HEK293 (cell line): ENCODE measurements around the gene PAK1.

Experiments used
- CTCF ChIA-PET: fragments of 350-600 bp; formaldehyde crosslinking; extraction: SDS; loops from one replicate; lab custom pipeline; 2021; ENCODE audit warnings: antibody characterized with exemption; lab: Yijun Ruan, JAX
- POLR2A ChIA-PET: fragments of 300-600 bp; formaldehyde crosslinking; extraction: SDS; loops from one replicate; lab custom pipeline; 2020; ENCODE audit warnings: antibody characterized with exemption, inconsistent platforms; lab: Yijun Ruan, JAX
- H3K27ac ChIP-seq: fragments of 200-500 bp; sonication (Bioruptor generic); 2 replicates; pipeline ENCODE4 v1.5.1; 2014; ENCODE audit warnings: low read depth, low read length, control low read depth, inconsistent platforms; ENCODE audit errors: extremely low read depth
- H3K36me3 ChIP-seq, 2 experiments: fragments of 200-500 bp in 1 of 2; sonication (Bioruptor generic) in 1 of 2; 1 replicate in 1 of 2; 2 replicates in 1 of 2; pipeline ENCODE4 v1.5.1; 2014 to 2017; ENCODE audit warnings: inconsistent platforms in 2 of 2, low read length in 2 of 2; ENCODE audit not compliant: control insufficient read depth in 2 of 2, insufficient read depth in 1 of 2
- H3K4me1 ChIP-seq: fragments of 200-500 bp; sonication (Bioruptor generic); 2 replicates; pipeline ENCODE4 v1.5.1; 2014; ENCODE audit warnings: mild to moderate bottlenecking, low read length, inconsistent platforms; ENCODE audit not compliant: control insufficient read depth, insufficient read depth
- H3K4me3 ChIP-seq: 2 replicates; pipeline ENCODE4 v1.5.1; 2011; ENCODE audit warnings: low read depth, mild to moderate bottlenecking, control low read depth, low read length, moderate library complexity
- H3K9me3 ChIP-seq: fragments of 200-500 bp; sonication (Bioruptor generic); 2 replicates; pipeline ENCODE4 v1.5.1; 2014; ENCODE audit warnings: low read depth, low read length, inconsistent platforms; ENCODE audit not compliant: control insufficient read depth, insufficient read depth
- BCL11B ChIP-seq: fragments of 450-650 bp; formaldehyde crosslinking; IDR thresholded peaks from 2 replicates; pipeline ENCODE4 v1.5.1; 2016; ENCODE audit warnings: low read depth, missing biosample characterization, missing genetic modification characterization
- EGR2 ChIP-seq: fragments of 450-650 bp; formaldehyde crosslinking; IDR thresholded peaks from 2 replicates; pipeline ENCODE4 v1.5.1; 2016; ENCODE audit warnings: low read depth, missing biosample characterization, missing genetic modification characterization
- GLIS1 ChIP-seq: fragments of 450-650 bp; formaldehyde crosslinking; IDR thresholded peaks from 2 replicates; pipeline ENCODE4 v1.5.1; 2016; ENCODE audit warnings: missing biosample characterization, missing genetic modification characterization
- SCRT1 ChIP-seq: fragments of 450-650 bp; formaldehyde crosslinking; IDR thresholded peaks from 2 replicates; pipeline ENCODE4 v1.5.1; 2016; ENCODE audit warnings: missing biosample characterization, missing genetic modification characterization, borderline replicate concordance
- SP3 ChIP-seq: fragments of 450-650 bp; formaldehyde crosslinking; IDR thresholded peaks from 2 replicates; pipeline ENCODE4 v1.5.1; 2016; ENCODE audit warnings: missing biosample characterization, missing genetic modification characterization
- ZBTB11 ChIP-seq: fragments of 450-650 bp; formaldehyde crosslinking; conservative IDR thresholded peaks from 2 replicates; pipeline ENCODE4 v1.5.1; 2016; ENCODE audit warnings: low read depth, missing biosample characterization, missing genetic modification characterization
- ZFHX2 ChIP-seq: fragments of 450-650 bp; formaldehyde crosslinking; conservative IDR thresholded peaks from 2 replicates; pipeline ENCODE4 v1.5.1; 2016; ENCODE audit warnings: missing biosample characterization, missing genetic modification characterization
- ZFP69B ChIP-seq: fragments of 450-650 bp; formaldehyde crosslinking; IDR thresholded peaks from 2 replicates; pipeline ENCODE4 v1.5.1; 2016; ENCODE audit warnings: missing biosample characterization, missing genetic modification characterization
- ZNF121 ChIP-seq: fragments of 450-650 bp; formaldehyde crosslinking; IDR thresholded peaks from 2 replicates; pipeline ENCODE4 v1.5.1; 2016; ENCODE audit warnings: missing biosample characterization, missing genetic modification characterization
- ZNF138 ChIP-seq: fragments of 450-650 bp; formaldehyde crosslinking; IDR thresholded peaks from 2 replicates; pipeline ENCODE4 v1.5.1; 2016; ENCODE audit warnings: missing biosample characterization, missing genetic modification characterization, borderline replicate concordance
- ZNF292 ChIP-seq: fragments of 450-650 bp; formaldehyde crosslinking; IDR thresholded peaks from 2 replicates; pipeline ENCODE4 v1.5.1; 2016; ENCODE audit warnings: low read depth, missing biosample characterization, missing genetic modification characterization, borderline replicate concordance
- ZNF341 ChIP-seq: fragments of 450-650 bp; formaldehyde crosslinking; IDR thresholded peaks from 2 replicates; pipeline ENCODE4; 2016; ENCODE audit warnings: low read depth, missing biosample characterization, missing genetic modification characterization
- ZNF580 ChIP-seq: fragments of 450-650 bp; formaldehyde crosslinking; IDR thresholded peaks from 2 replicates; pipeline ENCODE4 v1.5.1; 2016; ENCODE audit warnings: missing biosample characterization, missing genetic modification characterization
- ZNF600 ChIP-seq: fragments of 450-650 bp; formaldehyde crosslinking; IDR thresholded peaks from 2 replicates; pipeline ENCODE4 v1.5.1; 2016; ENCODE audit warnings: missing biosample characterization, missing genetic modification characterization
- ZNF707 ChIP-seq: fragments of 450-650 bp; formaldehyde crosslinking; IDR thresholded peaks from 2 replicates; pipeline ENCODE4 v1.5.1; 2016; ENCODE audit warnings: missing biosample characterization, missing genetic modification characterization
- ZSCAN30 ChIP-seq: fragments of 450-650 bp; IDR thresholded peaks from 2 replicates; pipeline ENCODE4 v1.5.1; 2018; ENCODE audit warnings: missing biosample characterization, mild to moderate bottlenecking, missing genetic modification characterization, moderate library complexity
- TF ChIP-seq, protein P1 (sequence below): fragments of 450-650 bp; formaldehyde crosslinking; IDR thresholded peaks from 2 replicates; pipeline ENCODE4 v1.5.1; 2016; ENCODE audit warnings: missing biosample characterization, missing genetic modification characterization
- TF ChIP-seq, protein P2 (sequence below): fragments of 450-650 bp; formaldehyde crosslinking; IDR thresholded peaks from 2 replicates; pipeline ENCODE4 v1.5.1; 2016; ENCODE audit warnings: missing biosample characterization, missing genetic modification characterization

PAK1 gene

DNA sequence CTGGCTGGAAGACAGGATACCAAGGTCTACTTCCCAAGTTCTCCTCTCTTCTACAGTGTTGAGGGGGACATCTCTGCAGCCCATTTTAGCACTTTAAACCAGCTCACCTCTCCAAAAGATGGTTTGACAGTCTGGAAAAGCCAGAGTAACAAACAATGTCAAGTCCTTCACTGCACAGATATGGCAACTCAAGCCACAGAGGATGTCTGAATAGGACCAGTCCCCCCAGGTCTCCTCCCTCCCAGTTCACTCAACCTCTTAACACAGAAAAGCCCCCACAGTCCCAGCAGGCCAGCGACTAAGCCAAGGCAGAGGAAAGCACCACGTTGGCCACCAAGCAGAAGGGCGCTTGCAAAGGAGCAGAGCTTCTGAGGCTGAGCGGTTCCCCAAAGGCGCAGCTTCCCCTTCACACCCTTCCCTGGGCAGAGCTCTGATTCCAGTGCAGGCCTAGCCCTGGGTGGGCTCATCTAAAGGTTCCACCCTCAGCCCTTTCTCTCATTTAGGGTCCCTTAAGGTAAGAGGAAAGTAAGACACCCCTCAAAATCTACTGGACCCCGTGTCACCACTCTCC lies 62.7 kb downstream of the PAK1 start:
- Histone ChIP-seq H3K9me3 (no peaks in the 10 kb centered on the region), H3K4me3 (peak overlapping the region; percentile 52), H3K27ac (no peak overlapping the region), H3K36me3 (no peaks in the 10 kb centered on the region), H3K4me1 (peaks cover 8% of the 10 kb centered on the region; the same call in 1 of the 2 replicates)
- TF ChIP-seq ZSCAN30 (tag by site-specific recombination) (no peak), ZNF707 (tag by site-specific recombination) (no peak), ZNF600 (tag by site-specific recombination) (no peak), ZNF138 (tag by site-specific recombination) (no peak), BCL11B (tag by site-specific recombination) (no peak)
- TF ChIP-seq, protein P1, sequence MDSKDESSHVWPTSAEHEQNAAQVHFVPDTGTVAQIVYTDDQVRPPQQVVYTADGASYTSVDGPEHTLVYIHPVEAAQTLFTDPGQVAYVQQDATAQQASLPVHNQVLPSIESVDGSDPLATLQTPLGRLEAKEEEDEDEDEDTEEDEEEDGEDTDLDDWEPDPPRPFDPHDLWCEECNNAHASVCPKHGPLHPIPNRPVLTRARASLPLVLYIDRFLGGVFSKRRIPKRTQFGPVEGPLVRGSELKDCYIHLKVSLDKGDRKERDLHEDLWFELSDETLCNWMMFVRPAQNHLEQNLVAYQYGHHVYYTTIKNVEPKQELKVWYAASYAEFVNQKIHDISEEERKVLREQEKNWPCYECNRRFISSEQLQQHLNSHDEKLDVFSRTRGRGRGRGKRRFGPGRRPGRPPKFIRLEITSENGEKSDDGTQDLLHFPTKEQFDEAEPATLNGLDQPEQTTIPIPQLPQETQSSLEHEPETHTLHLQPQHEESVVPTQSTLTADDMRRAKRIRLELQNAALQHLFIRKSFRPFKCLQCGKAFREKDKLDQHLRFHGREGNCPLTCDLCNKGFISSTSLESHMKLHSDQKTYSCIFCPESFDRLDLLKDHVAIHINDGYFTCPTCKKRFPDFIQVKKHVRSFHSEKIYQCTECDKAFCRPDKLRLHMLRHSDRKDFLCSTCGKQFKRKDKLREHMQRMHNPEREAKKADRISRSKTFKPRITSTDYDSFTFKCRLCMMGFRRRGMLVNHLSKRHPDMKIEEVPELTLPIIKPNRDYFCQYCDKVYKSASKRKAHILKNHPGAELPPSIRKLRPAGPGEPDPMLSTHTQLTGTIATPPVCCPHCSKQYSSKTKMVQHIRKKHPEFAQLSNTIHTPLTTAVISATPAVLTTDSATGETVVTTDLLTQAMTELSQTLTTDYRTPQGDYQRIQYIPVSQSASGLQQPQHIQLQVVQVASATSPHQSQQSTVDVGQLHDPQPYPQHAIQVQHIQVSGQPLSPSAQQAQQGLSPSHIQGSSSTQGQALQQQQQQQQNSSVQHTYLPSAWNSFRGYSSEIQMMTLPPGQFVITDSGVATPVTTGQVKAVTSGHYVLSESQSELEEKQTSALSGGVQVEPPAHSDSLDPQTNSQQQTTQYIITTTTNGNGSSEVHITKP (tag by site-specific recombination): no peak
- ChIA-PET POLR2A (interaction anchor here (0.5 to 1.3 kb wide), 5 partner anchors 9 to 176 kb away, joined by 3 read pairs; no protein-coding TSS in a partner anchor), CTCF (interaction anchor here (1.3 to 4.5 kb wide), 4 partner anchors 38 to 215 kb away, joined by 4 to 21 read pairs (median 6); no protein-coding TSS in a partner anchor)

DNA sequence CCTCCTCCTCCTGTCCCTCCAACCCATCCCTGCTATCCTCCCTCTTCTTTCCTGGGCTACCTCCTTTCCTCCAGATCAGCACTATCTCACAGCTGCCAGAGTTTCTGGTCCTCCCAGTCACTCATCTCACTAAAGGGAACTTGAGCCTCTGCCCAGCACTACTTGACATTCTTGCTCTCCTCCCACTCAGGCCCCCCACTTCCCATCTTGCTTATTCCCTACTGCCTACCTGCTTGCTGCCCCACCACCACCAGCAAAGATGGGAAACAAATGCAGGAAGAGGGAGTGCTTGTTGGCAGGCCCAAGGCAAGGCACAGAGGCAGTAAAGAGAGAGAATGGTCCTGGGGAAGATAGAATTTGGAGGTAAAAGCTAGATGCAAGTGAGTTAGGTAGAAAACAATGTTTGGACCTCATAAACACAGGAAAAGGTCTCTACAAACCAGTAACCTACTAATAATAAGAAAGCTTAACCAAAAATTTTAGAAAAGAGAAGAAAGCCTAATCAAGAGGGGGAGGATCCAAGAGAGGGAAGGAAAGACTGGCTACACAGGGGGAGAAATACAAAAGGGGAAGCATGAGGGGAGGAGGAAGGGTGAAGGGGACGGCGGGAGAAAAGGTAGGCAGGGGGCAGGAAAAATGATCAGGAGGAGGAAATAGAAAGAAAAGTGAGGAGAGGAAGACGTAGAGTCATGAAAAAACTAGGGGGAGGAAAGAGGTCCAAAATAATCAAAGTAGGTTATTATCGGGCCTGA lies 63.6 kb downstream of the PAK1 start:
- H3K9me3 ChIP-seq: no peaks in the 10 kb centered on the region
- ChIA-PET POLR2A (interaction anchor here (0.6 kb wide), 1 partner anchor 15 kb away, joined by 4 read pairs; no protein-coding TSS in a partner anchor), CTCF (interaction anchor here (0.9 to 4.5 kb wide), 2 partner anchors 26 to 61 kb away, joined by 4 to 21 read pairs; no protein-coding TSS in a partner anchor)
- no peak overlapping the region for H3K4me3 ChIP-seq
- peaks cover 13% of the 10 kb centered on the region; the same call in 1 of the 2 replicates for H3K4me1 ChIP-seq
- H3K36me3 ChIP-seq: no peaks in the 10 kb centered on the region
- no peak overlapping the region for H3K27ac ChIP-seq
- TF ChIP-seq ZBTB11 (tag by site-specific recombination) (0 out of 2 replicates have a peak, but pooled peaks have one; percentile 28), EGR2 (tag by site-specific recombination) (peak; percentile 49; the same call in 1 of the 2 replicates), ZNF341 (peak; percentile 58; the same call in 1 of the 2 replicates), ZFHX2 (peak; percentile 76), GLIS1 (tag by site-specific recombination) (peak; percentile 56), ZFP69B (tag by site-specific recombination) (no peak)

- H3K4me1 ChIP-seq: peaks cover 13% of the 10 kb centered on the region; the same call in 1 of the 2 replicates
- no peaks in the 10 kb centered on the region for H3K36me3 ChIP-seq
- TF ChIP-seq, protein P2, sequence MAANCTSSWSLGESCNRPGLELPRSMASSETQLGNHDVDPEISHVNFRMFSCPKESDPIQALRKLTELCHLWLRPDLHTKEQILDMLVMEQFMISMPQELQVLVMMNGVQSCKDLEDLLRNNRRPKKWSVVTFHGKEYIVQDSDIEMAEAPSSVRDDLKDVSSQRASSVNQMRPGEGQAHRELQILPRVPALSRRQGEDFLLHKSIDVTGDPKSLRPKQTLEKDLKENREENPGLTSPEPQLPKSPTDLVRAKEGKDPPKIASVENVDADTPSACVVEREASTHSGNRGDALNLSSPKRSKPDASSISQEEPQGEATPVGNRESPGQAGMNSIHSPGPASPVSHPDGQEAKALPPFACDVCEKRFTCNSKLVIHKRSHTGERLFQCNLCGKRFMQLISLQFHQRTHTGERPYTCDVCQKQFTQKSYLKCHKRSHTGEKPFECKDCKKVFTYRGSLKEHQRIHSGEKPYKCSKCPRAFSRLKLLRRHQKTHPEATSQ: no peak
- TF ChIP-seq ZNF121 (tag by site-specific recombination) (0 out of 2 replicates have a peak, but pooled peaks have one; percentile 57), ZNF580 (tag by site-specific recombination) (no peak), SP3 (tag by site-specific recombination) (no peak), SCRT1 (tag by site-specific recombination) (no peak), ZNF292 (tag by site-specific recombination) (no peak)
- H3K4me3 ChIP-seq: no peak overlapping the region
- ChIA-PET POLR2A (no interaction called here), CTCF (no interaction called here)
- H3K9me3 ChIP-seq: no peaks in the 10 kb centered on the region
- no peak overlapping the region for H3K27ac ChIP-seq
Measured at GRCh38 chr11:77409046-77409445, 64.8 kb downstream of the PAK1 start.
